GM12892 (cell line): ENCODE results near the gene ABR.

Experiments used
- POLR2A ChIP-seq: IDR thresholded peaks from 2 replicates; pipeline ENCODE4 v1.6.1; 2011; ENCODE audit warnings: low read depth, low read length, control low read depth
- POLR2AphosphoS5 ChIP-seq: IDR thresholded peaks from 2 replicates; pipeline ENCODE4 v1.6.1; 2011; ENCODE audit warnings: low read depth, low read length, control low read depth

DNA sequence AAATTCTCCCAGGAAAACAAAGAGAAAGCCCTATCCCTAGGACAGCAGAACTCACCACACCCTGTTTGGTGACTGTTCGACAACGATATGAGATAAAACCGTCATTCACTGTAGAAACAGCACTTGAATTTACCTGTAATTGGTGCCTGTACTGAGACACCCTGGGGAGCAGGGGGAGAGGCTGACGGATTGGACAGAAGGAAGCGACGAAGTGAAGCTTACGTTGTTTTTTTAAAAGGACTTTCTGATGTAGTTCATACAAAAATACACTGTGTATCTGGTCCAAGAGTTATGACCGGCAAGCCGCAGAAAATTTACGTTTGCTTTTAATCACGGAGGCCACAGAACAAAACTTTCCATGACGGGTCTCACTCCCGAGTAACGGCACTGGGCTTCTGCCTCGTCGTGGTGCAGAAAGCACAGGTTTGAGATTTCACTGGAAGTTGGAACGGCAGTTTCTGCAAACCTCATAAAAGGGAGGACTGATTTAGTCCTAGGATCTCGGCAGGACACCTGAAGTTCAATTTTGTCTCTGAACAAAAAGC, 209.9 kb downstream of the ABR start:
- no peak for TF ChIP-seq POLR2A
- TF ChIP-seq POLR2AphosphoS5, result no peak
